HEK293 (cell line): ENCODE measurements around the gene SEC24C.

Experiments
- CTCF ChIA-PET: fragments of 350-600 bp; formaldehyde crosslinking; extraction: SDS; loops from one replicate; lab custom pipeline; 2021; ENCODE audit warnings: antibody characterized with exemption; lab: Yijun Ruan, JAX
- POLR2A ChIA-PET: fragments of 300-600 bp; formaldehyde crosslinking; extraction: SDS; loops from one replicate; lab custom pipeline; 2020; ENCODE audit warnings: antibody characterized with exemption, inconsistent platforms; lab: Yijun Ruan, JAX
- H3K27ac ChIP-seq: fragments of 200-500 bp; sonication (Bioruptor generic); 2 replicates; pipeline ENCODE4 v1.5.1; 2014; ENCODE audit warnings: low read depth, low read length, control low read depth, inconsistent platforms; ENCODE audit errors: extremely low read depth
- H3K36me3 ChIP-seq, 2 experiments: fragments of 200-500 bp in 1 of 2; sonication (Bioruptor generic) in 1 of 2; 1 replicate in 1 of 2; 2 replicates in 1 of 2; pipeline ENCODE4 v1.5.1; 2014 to 2017; ENCODE audit warnings: inconsistent platforms in 2 of 2, low read length in 2 of 2; ENCODE audit not compliant: control insufficient read depth in 2 of 2, insufficient read depth in 1 of 2
- H3K4me1 ChIP-seq: fragments of 200-500 bp; sonication (Bioruptor generic); 2 replicates; pipeline ENCODE4 v1.5.1; 2014; ENCODE audit warnings: mild to moderate bottlenecking, low read length, inconsistent platforms; ENCODE audit not compliant: control insufficient read depth, insufficient read depth
- H3K4me3 ChIP-seq: 2 replicates; pipeline ENCODE4 v1.5.1; 2011; ENCODE audit warnings: low read depth, mild to moderate bottlenecking, control low read depth, low read length, moderate library complexity
- H3K9me3 ChIP-seq: fragments of 200-500 bp; sonication (Bioruptor generic); 2 replicates; pipeline ENCODE4 v1.5.1; 2014; ENCODE audit warnings: low read depth, low read length, inconsistent platforms; ENCODE audit not compliant: control insufficient read depth, insufficient read depth
- FEZF1 ChIP-seq: fragments of 450-650 bp; formaldehyde crosslinking; IDR thresholded peaks from 2 replicates; pipeline ENCODE4 v1.5.1; 2016; ENCODE audit warnings: missing biosample characterization, missing genetic modification characterization
- GLI2 ChIP-seq: fragments of 450-650 bp; formaldehyde crosslinking; IDR thresholded peaks from 2 replicates; pipeline ENCODE4; 2017; ENCODE audit warnings: missing biosample characterization, missing genetic modification characterization, low read depth, borderline replicate concordance
- PRDM1 ChIP-seq: fragments of 450-650 bp; formaldehyde crosslinking; IDR thresholded peaks from 2 replicates; pipeline ENCODE4; 2016; ENCODE audit warnings: missing biosample characterization, missing genetic modification characterization
- PRDM4 ChIP-seq: fragments of 450-650 bp; formaldehyde crosslinking; IDR thresholded peaks from 2 replicates; pipeline ENCODE4 v1.5.1; 2017; ENCODE audit warnings: missing biosample characterization, missing genetic modification characterization
- SP7 ChIP-seq: fragments of 450-650 bp; formaldehyde crosslinking; IDR thresholded peaks from 2 replicates; pipeline ENCODE4 v1.5.1; 2016; ENCODE audit warnings: missing biosample characterization, missing genetic modification characterization
- ZBTB49 ChIP-seq: fragments of 450-650 bp; formaldehyde crosslinking; IDR thresholded peaks from 2 replicates; pipeline ENCODE4 v1.5.1; 2016; ENCODE audit warnings: missing biosample characterization, missing genetic modification characterization, low read depth
- ZFP37 ChIP-seq: fragments of 450-650 bp; formaldehyde crosslinking; IDR thresholded peaks from 2 replicates; pipeline ENCODE4 v1.5.1; 2016; ENCODE audit warnings: missing biosample characterization, missing genetic modification characterization
- ZNF121 ChIP-seq: fragments of 450-650 bp; formaldehyde crosslinking; IDR thresholded peaks from 2 replicates; pipeline ENCODE4 v1.5.1; 2016; ENCODE audit warnings: missing biosample characterization, missing genetic modification characterization
- ZNF138 ChIP-seq: fragments of 450-650 bp; formaldehyde crosslinking; IDR thresholded peaks from 2 replicates; pipeline ENCODE4 v1.5.1; 2016; ENCODE audit warnings: missing biosample characterization, missing genetic modification characterization, borderline replicate concordance
- ZNF140 ChIP-seq: fragments of 450-650 bp; formaldehyde crosslinking; IDR thresholded peaks from 2 replicates; pipeline ENCODE4 v1.5.1; 2016; ENCODE audit warnings: missing biosample characterization, missing genetic modification characterization
- ZNF16 ChIP-seq: fragments of 450-650 bp; formaldehyde crosslinking; IDR thresholded peaks from 2 replicates; pipeline ENCODE4 v1.5.1; 2016; ENCODE audit warnings: low read depth, missing biosample characterization, missing genetic modification characterization
- ZNF174 ChIP-seq: fragments of 450-650 bp; formaldehyde crosslinking; IDR thresholded peaks from 2 replicates; pipeline ENCODE4 v1.5.0; 2017; ENCODE audit warnings: missing biosample characterization, mild to moderate bottlenecking, missing genetic modification characterization
- ZNF362 ChIP-seq: fragments of 450-650 bp; formaldehyde crosslinking; IDR thresholded peaks from 2 replicates; pipeline ENCODE4 v1.5.1; 2016; ENCODE audit warnings: missing biosample characterization, missing genetic modification characterization
- ZNF449 ChIP-seq: fragments of 450-650 bp; formaldehyde crosslinking; IDR thresholded peaks from 2 replicates; pipeline ENCODE4 v1.5.1; 2017; ENCODE audit warnings: missing biosample characterization, mild to moderate bottlenecking, missing genetic modification characterization, moderate library complexity
- ZNF560 ChIP-seq: fragments of 450-650 bp; formaldehyde crosslinking; IDR thresholded peaks from 2 replicates; pipeline ENCODE4 v1.5.1; 2017; ENCODE audit warnings: missing biosample characterization, missing genetic modification characterization, borderline replicate concordance
- ZNF701 ChIP-seq: fragments of 450-650 bp; formaldehyde crosslinking; IDR thresholded peaks from 2 replicates; pipeline ENCODE4 v1.5.1; 2016; ENCODE audit warnings: missing biosample characterization, missing genetic modification characterization
- ZNF791 ChIP-seq: fragments of 450-650 bp; formaldehyde crosslinking; IDR thresholded peaks from 2 replicates; pipeline ENCODE4 v1.5.1; 2016; ENCODE audit warnings: missing biosample characterization, missing genetic modification characterization
- ZSCAN16 ChIP-seq: fragments of 450-650 bp; formaldehyde crosslinking; IDR thresholded peaks from 2 replicates; pipeline ENCODE4 v1.5.1; 2016; ENCODE audit warnings: missing biosample characterization, missing genetic modification characterization
- ZSCAN30 ChIP-seq: fragments of 450-650 bp; IDR thresholded peaks from 2 replicates; pipeline ENCODE4 v1.5.1; 2018; ENCODE audit warnings: missing biosample characterization, mild to moderate bottlenecking, missing genetic modification characterization, moderate library complexity

Gene SEC24C

GRCh38 chr10:73774637-73775036, 30.5 kb downstream of the SEC24C start (continued):
- TF ChIP-seq PRDM4 (tag by site-specific recombination) = peak; percentile 73
- TF ChIP-seq, all 188 proteins: peak for 12

- Histone ChIP-seq H3K9me3 (no peaks in the 10 kb centered on the region), H3K4me1 (peaks cover 7% of the 10 kb centered on the region; the same call in 1 of the 2 replicates), H3K36me3 (peaks cover 37 to 55% of the 10 kb centered on the region in 2 experiments), H3K4me3 (no peak overlapping the region)
- POLR2A ChIA-PET = interaction anchor here (0.6 to 1.3 kb wide), 4 partner anchors 31 to 532 kb away, joined by 3 to 4 read pairs (median 4); partner anchors contain the start of gene DNAJC9
- TF ChIP-seq ZBTB49 (tag by site-specific recombination) (no peak), ZNF362 (0 out of 2 replicates have a peak, but pooled peaks have one; percentile 42), ZNF121 (tag by site-specific recombination) (peak; percentile 76)
- TF ChIP-seq, all 188 proteins: peak for 2
- no peak overlapping the region for H3K27ac ChIP-seq
- CTCF ChIA-PET = interaction anchor here (0.7 to 2.5 kb wide), 3 partner anchors 16 to 101 kb away, joined by 3 to 13 read pairs (median 5); no protein-coding TSS in a partner anchor
Observed at GRCh38 chr10:73779018-73779417, 34.8 kb downstream of the SEC24C start.

- CTCF ChIA-PET = interaction anchor here (0.7 to 2.5 kb wide), 4 partner anchors 16 to 249 kb away, joined by 3 to 13 read pairs (median 4); no protein-coding TSS in a partner anchor
- H3K4me1 ChIP-seq = peaks cover 8% of the 10 kb centered on the region; the same call in 1 of the 2 replicates
- H3K9me3 ChIP-seq = no peaks in the 10 kb centered on the region
- no peak overlapping the region for H3K4me3 ChIP-seq
- peaks cover 37 to 50% of the 10 kb centered on the region in 2 experiments for H3K36me3 ChIP-seq
- TF ChIP-seq SP7 (tag by site-specific recombination) = peak; percentile 91
- TF ChIP-seq GLI2 (tag by site-specific recombination) = no peak
- no peak for TF ChIP-seq ZNF16 (tag by site-specific recombination)
- no peak for TF ChIP-seq ZNF140 (tag by site-specific recombination)
- no peak for TF ChIP-seq ZNF138 (tag by site-specific recombination)
- no peak for TF ChIP-seq ZNF174
- TF ChIP-seq ZSCAN16 (tag by site-specific recombination) = 0 out of 2 replicates have a peak, but pooled peaks have one; percentile 48
- 0 out of 2 replicates have a peak, but pooled peaks have one; percentile 11 for TF ChIP-seq FEZF1 (tag by site-specific recombination)
- TF ChIP-seq ZNF560 (tag by site-specific recombination) = no peak
- TF ChIP-seq ZNF701 (tag by site-specific recombination) = no peak
- no peak for TF ChIP-seq ZNF791 (tag by site-specific recombination)
- peak; percentile 99 for TF ChIP-seq PRDM1 (tag by site-specific recombination)
- no peak for TF ChIP-seq ZFP37 (tag by site-specific recombination)
- no peak for TF ChIP-seq ZSCAN30 (tag by site-specific recombination)
- TF ChIP-seq ZNF449 (tag by site-specific recombination) = no peak
- POLR2A ChIA-PET = interaction anchor here (0.6 to 5.1 kb wide), 7 partner anchors 8 to 533 kb away, joined by 3 to 60 read pairs (median 4); partner anchors contain the start of genes DNAJC9 and SEC24C
- no peak overlapping the region; the same call in 1 of the 2 replicates for H3K27ac ChIP-seq
Observed at GRCh38 chr10:73779539-73780197, 35.5 kb downstream of the SEC24C start.
